Natural killer cell (primary cell): Measurements from ENCODE around the gene LIN52. TPM values are rescaled to one million over a fixed set of nuclear protein-coding genes. Genes with fewer than 3 reads are reported as not detected.

Source experiments
- ATAC-seq, 3 donors: fragments of 150-1000 bp in 2 of 3; fragments of 200-7000 bp in 1 of 3; cut with Tn5 transposase; 1 replicate in 1 of 3; 2 replicates in 2 of 3; pipeline ENCODE4 v1.10.0; 2021; ENCODE audit warnings: mild to moderate bottlenecking in 2 of 3, moderate library complexity in 2 of 3
- DNase-seq, 2 donors: peaks; one replicate each; pipeline versions ENCODE4 v3.0.0 to v3.0.0-alpha.2; 2013 to 2021; ENCODE audit warnings: mixed read lengths in 1 of 2
- H3K27ac ChIP-seq: one replicate; pipeline ENCODE4 v1.5.1; 2013; ENCODE audit warnings: mild to moderate bottlenecking, low read length
- H3K27me3 ChIP-seq: one replicate; pipeline ENCODE4 v1.6.1; 2013; ENCODE audit warnings: low read length; ENCODE audit not compliant: control insufficient read depth, insufficient read depth
- H3K36me3 ChIP-seq: one replicate; pipeline ENCODE4 v1.6.1; 2013; ENCODE audit warnings: low read length; ENCODE audit not compliant: control insufficient read depth, insufficient read depth
- H3K4me1 ChIP-seq: one replicate; pipeline ENCODE4 v1.6.1; 2013; ENCODE audit warnings: low read length; ENCODE audit not compliant: control insufficient read depth, insufficient read depth
- H3K4me3 ChIP-seq: one replicate; pipeline ENCODE4 v1.5.1; 2013; ENCODE audit warnings: low read length
- H3K9me3 ChIP-seq: one replicate; pipeline ENCODE4 v1.6.1; 2013; ENCODE audit warnings: low read length; ENCODE audit not compliant: control insufficient read depth, insufficient read depth
- H3K27ac Mint-ChIP-seq, 2 donors: one replicate each; pipeline ENCODE4 v1.8.0; 2022; ENCODE audit warnings: mild to moderate bottlenecking in 2 of 2, mixed read lengths in 2 of 2, moderate library complexity in 1 of 2
- H3K27me3 Mint-ChIP-seq, 2 donors: one replicate each; pipeline ENCODE4 v1.8.0; 2022; ENCODE audit warnings: low read depth in 2 of 2, mixed read lengths in 2 of 2
- H3K36me3 Mint-ChIP-seq: one replicate; pipeline ENCODE4 v1.8.0; 2022; ENCODE audit warnings: mixed read lengths
- H3K4me1 Mint-ChIP-seq, 2 donors: one replicate each; pipeline ENCODE4 v1.8.0; 2022; ENCODE audit warnings: mixed read lengths in 2 of 2
- H3K4me3 Mint-ChIP-seq: one replicate; pipeline ENCODE4 v1.8.0; 2022; ENCODE audit warnings: mild to moderate bottlenecking, moderate library complexity, mixed read lengths
- H3K9me3 Mint-ChIP-seq, 2 donors: one replicate each; pipeline ENCODE4 v1.8.0; 2022; ENCODE audit warnings: mixed read lengths in 2 of 2
- WGBS: methylation state at CpG from one replicate; pipeline ENCODE4 v1.1.7; 2013; ENCODE audit warnings: missing lambda C conversion rate; ENCODE audit not compliant: insufficient coverage; 5-methylcytosine and 5-hydroxymethylcytosine counted together
- intact Hi-C: fragments of 100-400 bp; cut with micrococcal nuclease; formaldehyde crosslinking; loops from one replicate; pipeline ENCODE4 v1.14.2; 2022
- total RNA-seq, 4 donors: library from RNA; stranded (reverse); fragments of 120-200 nt in 1 of 4; gene quantifications; one replicate each; pipeline versions ENCODE4 v1.2.3 to v1.2.4, GENCODE V29; 2013 to 2022
- TF ChIP-seq, protein P1 (sequence below): fragments of 200-600 bp; IDR thresholded peaks from one replicate; pipeline ENCODE4 v1.8.0; 2022; ENCODE audit warnings: antibody characterized with exemption

LIN52 gene
- total RNA-seq, 3 donors from 2014 or later (not counting 1 experiment from before 2014, with no cell fraction given): 10.6 to 15.0 (median 12.8) TPM

DNA sequence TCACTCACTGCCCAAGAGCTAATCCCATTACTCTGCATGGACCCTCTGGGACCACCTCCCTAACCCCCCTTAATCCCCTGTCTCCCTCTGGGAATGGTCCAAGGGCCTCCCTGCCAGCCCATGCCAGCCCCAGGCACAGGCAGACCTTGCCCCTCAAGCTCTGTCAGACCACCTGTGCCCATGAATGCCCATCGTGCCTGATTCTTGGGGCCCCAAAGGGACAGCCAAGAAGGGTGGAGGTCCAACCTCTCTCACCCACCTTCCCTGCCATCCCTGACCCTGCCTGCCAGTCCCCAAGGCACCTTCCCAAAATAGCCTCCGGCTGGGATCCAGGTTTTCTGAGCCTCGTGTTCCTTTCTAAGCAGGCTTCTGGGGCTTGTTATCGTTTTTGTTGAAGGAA is 133.7 kb downstream of the LIN52 start:
- Histone ChIP-seq H3K9me3 (no peaks in the 10 kb centered on the region), H3K4me3 (no peak overlapping the region), H3K4me1 (peaks cover 8% of the 10 kb centered on the region), H3K27ac (no peak overlapping the region), H3K36me3 (no peaks in the 10 kb centered on the region), H3K27me3 (peaks cover 7% of the 10 kb centered on the region)
- Mint-ChIP-seq H3K36me3 (no peaks in the 10 kb centered on the region), H3K9me3 (no peaks in the 10 kb centered on the region), H3K27me3 (peaks cover 15 to 16% of the 10 kb centered on the region in 2 donors), H3K27ac (no peak overlapping the region), H3K4me1 (peaks cover 0 to 4% of the 10 kb centered on the region in 2 donors), H3K4me3 (no peak overlapping the region)
- intact Hi-C loops: loop anchor here (5.0 kb wide), 1 partner anchor 34 kb away; no protein-coding TSS in a partner anchor
- TF ChIP-seq, protein P1, sequence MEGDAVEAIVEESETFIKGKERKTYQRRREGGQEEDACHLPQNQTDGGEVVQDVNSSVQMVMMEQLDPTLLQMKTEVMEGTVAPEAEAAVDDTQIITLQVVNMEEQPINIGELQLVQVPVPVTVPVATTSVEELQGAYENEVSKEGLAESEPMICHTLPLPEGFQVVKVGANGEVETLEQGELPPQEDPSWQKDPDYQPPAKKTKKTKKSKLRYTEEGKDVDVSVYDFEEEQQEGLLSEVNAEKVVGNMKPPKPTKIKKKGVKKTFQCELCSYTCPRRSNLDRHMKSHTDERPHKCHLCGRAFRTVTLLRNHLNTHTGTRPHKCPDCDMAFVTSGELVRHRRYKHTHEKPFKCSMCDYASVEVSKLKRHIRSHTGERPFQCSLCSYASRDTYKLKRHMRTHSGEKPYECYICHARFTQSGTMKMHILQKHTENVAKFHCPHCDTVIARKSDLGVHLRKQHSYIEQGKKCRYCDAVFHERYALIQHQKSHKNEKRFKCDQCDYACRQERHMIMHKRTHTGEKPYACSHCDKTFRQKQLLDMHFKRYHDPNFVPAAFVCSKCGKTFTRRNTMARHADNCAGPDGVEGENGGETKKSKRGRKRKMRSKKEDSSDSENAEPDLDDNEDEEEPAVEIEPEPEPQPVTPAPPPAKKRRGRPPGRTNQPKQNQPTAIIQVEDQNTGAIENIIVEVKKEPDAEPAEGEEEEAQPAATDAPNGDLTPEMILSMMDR: no peak
- WGBS: 79% methylated on average over 4 of the region's 4 CpGs
- DNase-seq (no peak), ATAC-seq (no peak)

DNA sequence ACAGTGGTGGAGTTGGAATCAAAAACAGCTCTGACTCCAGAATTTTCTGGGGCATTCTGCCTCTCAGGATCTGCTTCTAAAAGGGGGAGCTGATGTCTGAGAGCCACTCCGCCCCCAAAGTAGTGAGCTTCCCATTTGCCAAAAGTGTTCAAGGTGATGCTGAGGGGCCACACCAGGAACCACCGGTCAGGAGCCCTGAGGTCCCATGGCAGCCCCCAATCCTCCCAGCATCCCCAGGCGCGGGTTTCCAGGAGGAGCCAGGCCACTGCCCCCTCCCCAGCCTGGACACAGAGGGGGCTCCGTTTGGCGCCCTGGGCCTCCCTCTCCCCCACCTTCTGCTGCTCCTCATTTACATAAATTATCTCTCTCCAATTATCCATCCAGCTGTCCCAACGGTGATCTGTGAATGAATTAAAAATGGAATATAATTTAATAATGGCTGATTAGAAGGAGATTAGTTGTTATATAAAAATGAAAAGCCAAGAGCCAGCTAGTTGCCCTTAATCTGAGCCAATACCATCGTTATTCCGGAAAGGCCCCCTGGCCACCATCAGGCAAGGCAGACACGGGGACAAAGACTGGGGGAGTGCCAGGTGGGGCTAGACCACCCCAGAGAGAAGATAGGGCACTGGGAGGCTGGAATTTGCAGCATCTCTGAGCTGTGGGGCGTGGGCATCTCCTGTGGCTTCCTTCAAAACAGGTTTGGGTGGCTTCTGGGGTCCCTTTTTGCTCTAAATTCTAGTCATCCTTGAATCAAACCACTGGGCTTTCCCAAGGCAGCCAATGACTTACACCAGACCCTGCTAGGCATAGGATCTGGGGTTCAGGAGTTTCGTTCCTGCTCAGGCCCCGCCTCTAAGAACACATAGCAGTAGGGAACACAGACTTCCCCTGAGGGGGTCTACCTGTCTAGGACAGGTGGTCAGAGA is 134.8 kb downstream of the LIN52 start:
- Histone ChIP-seq H3K4me1 (peaks cover 8% of the 10 kb centered on the region), H3K27me3 (peaks cover 7% of the 10 kb centered on the region), H3K4me3 (no peak overlapping the region), H3K27ac (no peak overlapping the region), H3K36me3 (no peaks in the 10 kb centered on the region), H3K9me3 (no peaks in the 10 kb centered on the region)
- DNase-seq: no peak
- Mint-ChIP-seq H3K4me3 (no peak overlapping the region), H3K9me3 (no peaks in the 10 kb centered on the region), H3K27me3 (peaks cover 13 to 15% of the 10 kb centered on the region in 2 donors), H3K36me3 (no peaks in the 10 kb centered on the region), H3K4me1 (peaks cover 0 to 4% of the 10 kb centered on the region in 2 donors), H3K27ac (no peak overlapping the region)
- WGBS: 84% methylated on average over 11 of the region's 13 CpGs
- intact Hi-C loops: loop anchor here (5.0 kb wide), 1 partner anchor 33 kb away; no protein-coding TSS in a partner anchor
- TF ChIP-seq, protein P1: no peak
- ATAC-seq: no peak

DNA sequence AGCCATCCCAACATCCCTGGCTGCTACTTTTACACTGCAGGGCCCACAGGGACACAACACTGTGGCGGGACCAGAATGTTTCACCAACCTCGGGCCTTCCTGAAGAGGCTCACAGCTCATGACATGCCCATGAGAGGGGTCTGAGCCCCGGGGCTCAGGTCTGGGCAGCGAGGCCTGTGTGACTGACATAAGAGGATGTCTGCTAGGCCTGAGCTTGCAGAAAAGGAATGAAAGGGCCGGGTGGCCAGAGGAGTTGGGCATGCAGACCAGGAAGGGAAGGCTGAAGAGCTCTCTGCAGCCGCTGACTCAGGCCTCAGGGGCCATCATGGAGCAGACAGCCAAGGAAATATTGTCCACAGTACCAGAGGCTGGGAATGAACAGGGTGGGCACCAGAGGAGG is 136.2 kb downstream of the LIN52 start:
- ATAC-seq (no peak), DNase-seq (no peak)
- H3K4me3 ChIP-seq: no peak overlapping the region
- Mint-ChIP-seq H3K27ac (no peak overlapping the region), H3K4me3 (no peak overlapping the region), H3K9me3 (no peaks in the 10 kb centered on the region), H3K4me1 (peaks cover 0 to 4% of the 10 kb centered on the region in 2 donors), H3K36me3 (no peaks in the 10 kb centered on the region), H3K27me3 (peaks cover 13 to 15% of the 10 kb centered on the region in 2 donors)
- TF ChIP-seq, protein P1: no peak
- H3K27ac ChIP-seq: no peak overlapping the region
- no peaks in the 10 kb centered on the region for H3K9me3 ChIP-seq
- WGBS: 84% methylated on average over 6 of the region's 6 CpGs
- no peaks in the 10 kb centered on the region for H3K36me3 ChIP-seq
- H3K27me3 ChIP-seq: peaks cover 7% of the 10 kb centered on the region
- peaks cover 8% of the 10 kb centered on the region for H3K4me1 ChIP-seq
- intact Hi-C loops: no loop called here
